Mesendoderm (in vitro differentiated cells): ENCODE data around the gene ADORA2B. TPM values are rescaled to one million over a fixed set of nuclear protein-coding genes. Genes with fewer than 3 reads are reported as not detected.
"Not testable (repeated sequence)": the region's sequence is repeated elsewhere in the genome, so short reads cannot be mapped to it uniquely, and the experiment has no call there.

ENCODE experiments used
- DNase-seq: peaks from one replicate; pipeline ENCODE4 v3.0.0; 2013
- H2AK5ac ChIP-seq: 2 replicates; pipeline ENCODE4 v1.6.1; 2013; ENCODE audit warnings: low read length, inconsistent platforms
- H2BK120ac ChIP-seq: 2 replicates; pipeline ENCODE4 v1.6.1; 2013; ENCODE audit warnings: low read depth, mild to moderate bottlenecking, low read length, moderate library complexity, mixed read lengths
- H2BK15ac ChIP-seq: replicated peaks from 2 replicates; pipeline ENCODE4 v1.6.1; 2013; ENCODE audit warnings: low read depth, mild to moderate bottlenecking, moderate library complexity
- H2BK5ac ChIP-seq: 2 replicates; pipeline ENCODE4 v1.6.1; 2013; ENCODE audit warnings: low read length, inconsistent platforms
- H3K18ac ChIP-seq: 2 replicates; pipeline ENCODE4 v1.6.1; 2013; ENCODE audit warnings: mild to moderate bottlenecking, low read length, mixed read lengths
- H3K23ac ChIP-seq: one replicate; pipeline ENCODE4 v1.6.1; 2013; ENCODE audit warnings: low read length
- H3K27ac ChIP-seq: 2 replicates; pipeline ENCODE4 v1.5.1; 2013; ENCODE audit warnings: low read depth, mild to moderate bottlenecking, inconsistent platforms, low read length, moderate library complexity
- H3K27me3 ChIP-seq: 2 replicates; pipeline ENCODE4 v1.6.1; 2013; ENCODE audit warnings: low read length, control low read depth, mild to moderate bottlenecking, inconsistent platforms; ENCODE audit not compliant: insufficient read depth, poor library complexity
- H3K36me3 ChIP-seq: 2 replicates; pipeline ENCODE4 v1.6.1; 2013; ENCODE audit warnings: low read length, inconsistent platforms; ENCODE audit not compliant: control insufficient read depth, insufficient read depth
- H3K4ac ChIP-seq: one replicate; pipeline ENCODE4 v1.6.1; 2013; ENCODE audit warnings: low read depth, mild to moderate bottlenecking, low read length, moderate library complexity
- H3K4me1 ChIP-seq: 2 replicates; pipeline ENCODE4 v1.6.1; 2013; ENCODE audit warnings: low read depth, low read length, inconsistent platforms; ENCODE audit not compliant: control insufficient read depth
- H3K4me2 ChIP-seq: 2 replicates; pipeline ENCODE4 v1.6.1; 2013; ENCODE audit warnings: low read length
- H3K4me3 ChIP-seq: 2 replicates; pipeline ENCODE4 v1.5.1; 2013; ENCODE audit warnings: mild to moderate bottlenecking, low read length
- H3K56ac ChIP-seq: one replicate; pipeline ENCODE4 v1.6.1; 2013; ENCODE audit warnings: low read length
- H3K79me1 ChIP-seq: 2 replicates; pipeline ENCODE4 v1.6.1; 2013; ENCODE audit warnings: low read length, inconsistent platforms
- H3K79me2 ChIP-seq: 2 replicates; pipeline ENCODE4 v1.6.1; 2013; ENCODE audit warnings: mild to moderate bottlenecking, low read length; ENCODE audit not compliant: control insufficient read depth, insufficient read depth
- H3K9ac ChIP-seq: 2 replicates; pipeline ENCODE4 v1.6.1; 2013; ENCODE audit warnings: low read length, inconsistent platforms
- H4K5ac ChIP-seq: one replicate; pipeline ENCODE4 v1.6.1; 2013; ENCODE audit warnings: low read length
- H4K8ac ChIP-seq: one replicate; pipeline ENCODE4 v1.6.1; 2013; ENCODE audit warnings: low read depth, mild to moderate bottlenecking, control low read depth, low read length, moderate library complexity
- WGBS: extraction: QIAGEN DNeasy Blood & Tissue Kit; methylation state at CpG from one replicate; pipeline ENCODE4 v1.1.7; 2013; ENCODE audit warnings: low lambda C conversion rate, missing lambda C conversion rate; ENCODE audit not compliant: insufficient coverage; ENCODE audit errors: extremely low coverage; 5-methylcytosine and 5-hydroxymethylcytosine counted together
- polyA plus RNA-seq, 2 experiments: library from polyadenylated mRNA; stranded (reverse); fragments of 200-250 nt; gene quantifications; one replicate each; pipeline ENCODE4 v1.2.3, GENCODE V29; 2013

ADORA2B gene
- 1.2 TPM for polyA plus RNA-seq (2013, experiment 1 of 2)
- polyA plus RNA-seq (2013, experiment 2 of 2), result 1.6 TPM

GRCh38 chr17:15944759-15945526 lies at the start of gene ADORA2B:
TSS of gene ADORA2B (plus strand) at chr17:15945130. CDS start at chr17:15945249, 119 bp downstream.
- Histone ChIP-seq H2AK5ac (no peak within 1 kb of the TSS), H3K23ac (peak within 1 kb of the TSS; percentile 35), H3K18ac (peak within 1 kb of the TSS; percentile 71), H3K27me3 (peaks cover 5% of the 10 kb centered on the region), H3K4me3 (peak within 1 kb of the TSS; percentile 37), H3K27ac (no peak within 1 kb of the TSS), H3K79me1 (no peaks in the 10 kb centered on the region), H3K4ac (no peak within 1 kb of the TSS), H3K79me2 (no peaks in the 10 kb centered on the region), H3K36me3 (no peaks in the 10 kb centered on the region), H3K9ac (peak within 1 kb of the TSS; percentile 57), H4K8ac (no peak within 1 kb of the TSS), H4K5ac (no peak within 1 kb of the TSS), H2BK15ac (no peak within 1 kb of the TSS), H3K56ac (peak within 1 kb of the TSS; percentile 87), H3K4me2 (peak within 1 kb of the TSS; percentile 93), H3K4me1 (no peaks in the 10 kb centered on the region), H2BK5ac (no peak within 1 kb of the TSS), H2BK120ac (no peak within 1 kb of the TSS)
- DNase-seq, result peak; percentile 82
- WGBS, result no CpG with 5 or more reads among the region's 88 CpGs

- no peak overlapping the region for H2BK15ac ChIP-seq
- H3K4me3 ChIP-seq, result no peak overlapping the region
- no peak overlapping the region for H2BK5ac ChIP-seq
- no peaks in the 10 kb centered on the region for H3K4me1 ChIP-seq
- no peak overlapping the region for H3K56ac ChIP-seq
- no peak overlapping the region for H4K5ac ChIP-seq
- H3K27ac ChIP-seq, result no peak overlapping the region
- H3K4ac ChIP-seq, result no peak overlapping the region
- H3K79me2 ChIP-seq, result no peaks in the 10 kb centered on the region
- H3K36me3 ChIP-seq, result no peaks in the 10 kb centered on the region
- DNase-seq, result no peak
- no CpG with 5 or more reads among the region's 1 CpG for WGBS
- H4K8ac ChIP-seq, result no peak overlapping the region
- H2AK5ac ChIP-seq, result no peak overlapping the region
- no peaks in the 10 kb centered on the region for H3K79me1 ChIP-seq
- H3K27me3 ChIP-seq, result no peaks in the 10 kb centered on the region
- no peak overlapping the region for H3K23ac ChIP-seq
- no peak overlapping the region for H3K18ac ChIP-seq
- H2BK120ac ChIP-seq, result no peak overlapping the region
- no peak overlapping the region for H3K9ac ChIP-seq
- H3K4me2 ChIP-seq, result no peak overlapping the region
Observed at GRCh38 chr17:15896277-15896676, 48.7 kb upstream of the ADORA2B start.

GRCh38 chr17:15896834-15897233 lies 48.1 kb upstream of the ADORA2B start:
- Histone ChIP-seq H3K4me2 (no peak overlapping the region), H3K56ac (no peak overlapping the region), H3K27ac (no peak overlapping the region), H3K18ac (no peak overlapping the region), H2BK15ac (no peak overlapping the region), H3K79me1 (no peaks in the 10 kb centered on the region), H3K36me3 (no peaks in the 10 kb centered on the region), H4K8ac (no peak overlapping the region), H3K23ac (no peak overlapping the region), H4K5ac (no peak overlapping the region), H3K4ac (no peak overlapping the region), H3K9ac (no peak overlapping the region), H3K27me3 (no peaks in the 10 kb centered on the region), H2BK5ac (no peak overlapping the region), H3K4me1 (no peaks in the 10 kb centered on the region), H3K4me3 (no peak overlapping the region), H3K79me2 (no peaks in the 10 kb centered on the region), H2AK5ac (no peak overlapping the region), H2BK120ac (no peak overlapping the region)
- no CpG with 5 or more reads among the region's 3 CpGs for WGBS
- DNase-seq, result no peak

- H3K36me3 ChIP-seq, H4K5ac ChIP-seq, H3K18ac ChIP-seq, H3K79me1 ChIP-seq, H3K27ac ChIP-seq, H2AK5ac ChIP-seq, H2BK15ac ChIP-seq, H4K8ac ChIP-seq, H3K4me3 ChIP-seq, H3K23ac ChIP-seq, H3K4me2 ChIP-seq, DNase-seq, H3K9ac ChIP-seq, H3K4ac ChIP-seq, H2BK120ac ChIP-seq, H3K56ac ChIP-seq, H3K27me3 ChIP-seq, H2BK5ac ChIP-seq, H3K4me1 ChIP-seq, H3K79me2 ChIP-seq: not testable (repeated sequence)
- no CpG with 5 or more reads among the region's 4 CpGs for WGBS
Observed at GRCh38 chr17:15899596-15899995, 45.3 kb upstream of the ADORA2B start.

GRCh38 chr17:15900871-15901270 lies 44.1 kb upstream of the ADORA2B start:
- Histone ChIP-seq H3K27ac (no peak overlapping the region), H4K8ac (no peak overlapping the region), H3K23ac (no peak overlapping the region), H3K4me1 (no peaks in the 10 kb centered on the region), H3K56ac (no peak overlapping the region), H3K27me3 (no peaks in the 10 kb centered on the region), H3K4ac (no peak overlapping the region), H2BK15ac (no peak overlapping the region), H3K4me2 (no peak overlapping the region), H2BK5ac (no peak overlapping the region), H3K9ac (no peak overlapping the region), H3K79me1 (no peaks in the 10 kb centered on the region), H2AK5ac (no peak overlapping the region), H3K4me3 (no peak overlapping the region), H3K79me2 (no peaks in the 10 kb centered on the region), H3K36me3 (no peaks in the 10 kb centered on the region), H4K5ac (no peak overlapping the region), H3K18ac (no peak overlapping the region), H2BK120ac (no peak overlapping the region)
- WGBS, result no CpG with 5 or more reads among the region's 7 CpGs
- no peak for DNase-seq

- not testable (repeated sequence) for H3K4me1 ChIP-seq, H3K27ac ChIP-seq, H3K4me3 ChIP-seq, H3K27me3 ChIP-seq, H3K79me1 ChIP-seq, H3K56ac ChIP-seq, H4K5ac ChIP-seq, H2AK5ac ChIP-seq, H3K4me2 ChIP-seq, DNase-seq, H3K4ac ChIP-seq, H2BK120ac ChIP-seq, H4K8ac ChIP-seq, H3K18ac ChIP-seq, H2BK15ac ChIP-seq, H3K36me3 ChIP-seq, H3K23ac ChIP-seq, H2BK5ac ChIP-seq, H3K9ac ChIP-seq, H3K79me2 ChIP-seq
- WGBS, result no CpG with 5 or more reads among the region's 8 CpGs
Observed at GRCh38 chr17:15905236-15905635, 39.7 kb upstream of the ADORA2B start.
